Ascending aorta (tissue), 2 donors: ENCODE data around the gene LTBP2. TPM values are rescaled to one million over a fixed set of nuclear protein-coding genes. Genes with fewer than 3 reads are reported as not detected.

Source experiments
- DNase-seq, 2 donors: peaks; one replicate each; pipeline ENCODE4 v3.0.0-alpha.2; 2019; ENCODE audit warnings: low spot score in 2 of 2
- H3K27ac ChIP-seq, 2 donors: fragments of 200-600 bp; sonication (generic); one replicate each; pipeline ENCODE4 v1.5.1; 2016 to 2017; ENCODE audit warnings: mild to moderate bottlenecking in 1 of 2
- H3K27me3 ChIP-seq: fragments of 200-600 bp; sonication (generic); one replicate; pipeline ENCODE4 v1.5.1; 2017
- H3K36me3 ChIP-seq, 2 donors: fragments of 200-600 bp; sonication (generic); one replicate each; pipeline ENCODE4 v1.5.1; 2016
- H3K4me1 ChIP-seq, 2 donors: fragments of 200-600 bp; sonication (generic); one replicate each; pipeline ENCODE4 v1.5.1; 2016 to 2017; ENCODE audit warnings: mild to moderate bottlenecking in 1 of 2
- H3K4me3 ChIP-seq, 2 donors: fragments of 200-600 bp; sonication (generic); one replicate each; pipeline ENCODE4 v1.5.1; 2016 to 2017; ENCODE audit warnings: mild to moderate bottlenecking in 1 of 2
- H3K9me3 ChIP-seq, 2 donors: fragments of 200-600 bp; sonication (generic); one replicate each; pipeline ENCODE4 v1.5.1; 2016
- CTCF ChIP-seq, 3 experiments: fragments of 200-600 bp in 2 of 3; fragments of 450-650 bp in 1 of 3; sonication (generic) in 2 of 3; IDR thresholded peaks; one replicate each; pipeline ENCODE4 v1.5.1; 2016 to 2019; ENCODE audit warnings: antibody characterized with exemption in 3 of 3, mild to moderate bottlenecking in 1 of 3, moderate library complexity in 1 of 3
- intact Hi-C: fragments of 100-400 bp; cut with DNase I; formaldehyde crosslinking; loops from one replicate; pipeline ENCODE4 v1.15.1; 2023
- total RNA-seq: library from RNA; depleted of rRNA; stranded (reverse); fragments of >200 nt; gene quantifications from one replicate; pipeline ENCODE4 v1.1.0, GENCODE V29; 2016

LTBP2 gene
- 383 TPM for total RNA-seq

- H3K9me3 ChIP-seq = no peaks in the 10 kb centered on the region
- peak within 1 kb of the TSS; percentile 53 to 96 for H3K4me3 ChIP-seq
- H3K27ac ChIP-seq = peak within 1 kb of the TSS; percentile 93 to 97
- TF ChIP-seq CTCF (IDR thresholded peaks at IDR 0.05) = no peak
- DNase-seq = no peak
- intact Hi-C loops = loop anchor here (1.0 to 10.0 kb wide), 7 partner anchors 33 to 273 kb away; partner anchors contain the start of genes AREL1, DLST, FCF1 and YLPM1
- no peaks in the 10 kb centered on the region for H3K36me3 ChIP-seq
- peaks cover 15 to 41% of the 10 kb centered on the region in 2 donors for H3K4me1 ChIP-seq
- no peaks in the 10 kb centered on the region for H3K27me3 ChIP-seq
These were observed at the start of gene LTBP2 for GRCh38 chr14:74611650-74612349. LTBP2 (minus strand) TSS chr14:74612237; CDS start chr14:74611944, 293 bp downstream.

DNA sequence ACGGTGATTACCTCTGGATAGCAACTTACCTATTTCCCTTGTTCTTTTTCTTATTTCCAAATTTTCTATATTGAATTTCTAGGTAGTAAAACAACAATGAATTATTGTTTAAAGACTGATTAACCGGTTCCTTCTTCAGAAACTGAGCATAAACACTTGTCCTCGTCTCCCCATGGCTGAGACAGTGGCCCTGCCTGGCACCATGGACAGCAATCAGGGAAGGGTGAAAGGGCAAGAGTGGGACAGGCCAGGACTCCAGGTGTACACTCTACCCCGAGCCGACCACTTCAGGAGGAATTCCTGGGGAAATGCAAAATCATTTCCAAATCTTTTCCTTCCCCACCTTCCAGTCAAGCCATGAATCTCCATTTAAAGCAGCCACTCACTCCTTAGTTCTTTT lies 48.8 kb upstream of the LTBP2 start:
- no peaks in the 10 kb centered on the region for H3K9me3 ChIP-seq
- H3K4me1 ChIP-seq = peaks cover 27 to 56% of the 10 kb centered on the region in 2 donors
- DNase-seq = no peak
- H3K4me3 ChIP-seq = no peak overlapping the region
- peaks cover 12 to 23% of the 10 kb centered on the region in 2 donors for H3K36me3 ChIP-seq
- no peak for TF ChIP-seq CTCF (IDR thresholded peaks at IDR 0.05)
- intact Hi-C loops = no loop called here
- peak overlapping the region; percentile 88 to 95 for H3K27ac ChIP-seq
- H3K27me3 ChIP-seq = no peaks in the 10 kb centered on the region

DNA sequence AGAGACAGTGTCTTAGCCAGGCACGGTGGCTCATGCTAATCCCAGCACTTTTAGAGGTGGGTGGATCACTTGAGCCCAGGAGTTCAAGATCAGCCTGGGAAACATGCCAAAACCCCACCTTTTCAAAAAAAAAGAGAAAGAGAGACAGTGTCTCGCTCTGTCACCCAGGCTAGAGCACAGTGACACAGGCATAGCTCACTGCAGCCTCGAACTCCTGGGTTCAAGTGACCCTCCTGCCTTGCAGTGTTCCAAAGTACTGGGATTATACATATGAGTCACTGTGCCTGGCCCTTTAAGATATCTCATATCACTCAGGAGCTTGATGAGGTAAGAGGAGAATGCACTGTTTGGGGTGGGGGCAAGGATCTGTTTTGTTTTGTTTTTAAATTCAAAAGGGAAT lies 48.1 kb upstream of the LTBP2 start:
- no peak for TF ChIP-seq CTCF (IDR thresholded peaks at IDR 0.05)
- intact Hi-C loops = no loop called here

GRCh38 chr14:74658535-74659131 lies 46.6 kb upstream of the LTBP2 start:
- no peak overlapping the region for H3K4me3 ChIP-seq
- no peaks in the 10 kb centered on the region for H3K9me3 ChIP-seq
- H3K4me1 ChIP-seq = peaks cover 41 to 69% of the 10 kb centered on the region in 2 donors
- H3K27ac ChIP-seq = peak overlapping the region; percentile 88 to 95
- H3K36me3 ChIP-seq = peaks cover 7 to 18% of the 10 kb centered on the region in 2 donors
- TF ChIP-seq CTCF (IDR thresholded peaks at IDR 0.05) = no peak
- intact Hi-C loops = no loop called here
- DNase-seq = no peak
- H3K27me3 ChIP-seq = no peaks in the 10 kb centered on the region

More for the DNA sequence above, 48.1 kb upstream of the LTBP2 start:
- peak overlapping the region; percentile 88 to 95 for H3K27ac ChIP-seq
- H3K9me3 ChIP-seq = no peaks in the 10 kb centered on the region
- H3K4me3 ChIP-seq = no peak overlapping the region
- H3K36me3 ChIP-seq = peaks cover 12 to 23% of the 10 kb centered on the region in 2 donors
- no peak for DNase-seq
- H3K27me3 ChIP-seq = no peaks in the 10 kb centered on the region
- peaks cover 34 to 63% of the 10 kb centered on the region in 2 donors for H3K4me1 ChIP-seq

- intact Hi-C loops = no loop called here
- H3K4me1 ChIP-seq = peaks cover 43 to 59% of the 10 kb centered on the region in 2 donors
- peak overlapping the region in 1 of 2 donors; percentile 74 for H3K27ac ChIP-seq
- TF ChIP-seq CTCF (IDR thresholded peaks at IDR 0.05) = no peak
- no peak for DNase-seq
- peaks cover 0 to 9% of the 10 kb centered on the region in 2 donors for H3K36me3 ChIP-seq
- no peaks in the 10 kb centered on the region for H3K27me3 ChIP-seq
- no peak overlapping the region for H3K4me3 ChIP-seq
- H3K9me3 ChIP-seq = no peaks in the 10 kb centered on the region
These were observed 44.9 kb upstream of the LTBP2 start for GRCh38 chr14:74656964-74657363.
